OCI-LY3 (cell line): ENCODE measurements around the gene LRP6.

Experiments
- CTCF ChIP-seq: fragments of 200-600, 300-600 bp; sonication (generic); IDR thresholded peaks from 2 replicates; pipeline ENCODE4 v1.5.1; 2014; ENCODE audit warnings: antibody characterized with exemption, low read length, low read depth
- EZH2phosphoT487 ChIP-seq: fragments of 200-600 bp; shearing (Covaris generic); IDR thresholded peaks from 2 replicates; pipeline ENCODE4 v1.6.1; 2018; ENCODE audit warnings: antibody characterized with exemption, mixed run types, low read depth

GRCh38 chr12:12265035-12265434 lies 1.8 kb downstream of the LRP6 start:
- TF ChIP-seq CTCF (no peak), EZH2phosphoT487 (no peak)
